ENCODE measurements around the gene PRKAG3.
"Not testable (repeated sequence)": the region's sequence is repeated elsewhere in the genome, so short reads cannot be mapped to it uniquely, and the experiment has no call there.

The PRKAG3 gene

DNA sequence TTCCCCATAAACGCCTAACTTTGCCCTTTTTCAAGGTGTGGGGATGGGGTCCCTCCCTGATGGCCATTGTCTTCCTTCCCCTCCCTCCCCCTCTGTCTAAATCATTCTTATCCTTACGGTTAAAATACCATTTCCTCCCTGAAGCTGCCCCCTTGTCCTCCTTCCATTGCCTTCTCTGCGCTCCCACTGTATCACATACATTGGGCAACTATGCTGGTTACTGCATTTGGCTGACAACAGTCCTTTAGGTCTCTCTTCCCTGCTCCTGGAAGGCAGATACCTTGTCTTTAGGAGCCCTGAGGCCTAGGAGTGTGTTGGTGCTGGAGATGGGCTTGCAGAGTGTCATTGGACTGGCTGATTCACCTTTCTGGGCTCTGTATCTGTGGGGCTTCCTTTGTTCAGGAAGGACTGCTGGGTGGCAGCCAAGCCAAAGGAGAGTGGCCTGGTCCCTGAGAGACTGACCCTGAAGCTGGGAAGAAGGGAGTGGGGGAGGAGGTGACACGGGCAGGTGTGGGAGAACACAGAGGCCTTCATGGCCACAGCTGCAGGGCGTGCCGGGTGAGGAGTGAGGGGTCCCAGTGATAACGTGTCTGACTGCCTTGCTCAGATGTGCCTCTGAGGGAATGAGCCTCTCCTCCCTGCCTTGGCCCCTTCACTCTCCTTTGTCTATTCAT is 30.2 kb upstream of the PRKAG3 start:
- DNase-seq: no peak

GRCh38 chr2:218860950-218861381 is 29.4 kb upstream of the PRKAG3 start:
- DNase-seq: no peak

DNA sequence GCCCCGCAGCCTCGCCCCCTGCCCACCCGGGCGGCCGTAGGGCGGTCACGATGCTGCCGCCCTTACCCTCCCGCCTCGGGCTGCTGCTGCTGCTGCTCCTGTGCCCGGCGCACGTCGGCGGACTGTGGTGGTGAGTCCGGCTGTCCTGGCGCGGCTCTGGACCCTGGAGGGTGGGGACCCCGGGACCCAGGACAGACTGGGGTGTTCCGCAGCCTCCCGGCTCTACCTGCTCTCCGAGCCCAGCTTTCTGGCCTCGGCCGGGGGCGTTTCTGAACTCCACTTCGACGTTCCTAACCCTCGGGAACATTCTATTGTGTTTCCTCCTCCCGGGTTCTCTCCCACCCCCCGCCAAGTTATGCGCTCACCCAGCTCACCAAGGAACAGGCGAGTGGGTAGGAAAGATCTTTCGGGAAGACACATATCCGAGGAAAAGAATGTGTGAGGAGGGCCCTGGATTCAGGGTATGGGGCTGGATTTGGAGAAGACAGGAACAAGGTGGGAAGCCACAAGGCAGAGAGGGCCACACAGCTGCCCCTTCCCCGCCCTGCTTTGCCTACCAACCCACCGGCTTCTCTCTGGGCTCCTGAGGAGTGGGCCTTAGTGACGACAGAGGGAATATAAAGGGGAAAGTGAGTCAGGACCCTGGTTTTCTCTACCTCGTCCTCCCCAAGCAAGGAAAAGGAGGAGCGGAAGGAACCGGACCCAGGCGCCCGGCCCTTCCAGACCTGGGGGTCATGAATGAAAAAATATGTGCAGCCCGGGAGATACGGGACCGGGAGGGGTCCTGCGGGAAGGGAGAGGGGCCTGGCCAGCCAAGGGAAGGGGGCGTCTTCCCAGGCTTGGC is 28.6 kb upstream of the PRKAG3 start:
- no peak for DNase-seq

DNA sequence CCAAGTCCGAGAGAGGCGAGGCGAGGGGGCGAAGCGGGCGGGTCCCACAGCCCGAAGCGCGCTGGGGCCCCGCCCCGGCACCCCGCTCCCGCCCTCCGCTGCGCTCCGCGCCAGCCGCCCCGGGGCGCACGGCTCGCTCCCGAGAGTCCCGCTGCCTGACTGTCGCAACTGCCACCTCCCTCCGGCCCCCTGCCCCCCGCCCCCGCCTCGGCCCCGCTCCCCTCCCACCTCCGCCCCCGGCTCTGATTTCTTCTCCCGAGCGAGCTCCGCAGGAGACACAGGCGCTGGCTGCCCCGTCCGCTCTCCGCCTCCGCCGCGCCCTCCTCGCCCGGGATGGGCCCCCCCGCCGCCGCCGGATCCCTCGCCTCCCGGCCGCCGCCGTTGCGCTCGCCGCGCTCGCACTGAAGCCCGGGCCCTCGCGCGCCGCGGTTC is 28.0 kb upstream of the PRKAG3 start, which contains the start of gene WNT6:
Gene WNT6, plus strand, starts transcription at position 250 of the 432 bp plus-strand sequence. CDS start 233 bp downstream, outside the sequence.
- no peak for DNase-seq

- DNase-seq: no peak
Measured at GRCh38 chr2:218858671-218859555, 27.3 kb upstream of the PRKAG3 start.

DNA sequence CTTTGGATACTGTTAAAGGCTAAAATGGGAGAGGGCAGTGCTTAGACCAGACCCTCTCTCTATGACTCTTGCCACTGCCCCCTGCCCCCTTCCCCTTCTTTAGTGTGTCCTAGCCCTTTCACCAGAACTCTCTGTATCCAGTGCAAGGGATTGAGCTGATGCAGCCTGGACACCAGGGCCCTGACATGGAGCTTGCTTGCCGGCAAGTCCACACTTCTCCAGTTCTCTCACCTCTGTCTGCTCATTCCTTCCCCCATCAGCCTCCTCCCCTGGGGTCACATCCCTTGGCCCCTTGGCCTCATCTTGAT is 26.5 kb upstream of the PRKAG3 start:
- DNase-seq: no peak

- DNase-seq: no peak
Measured at GRCh38 chr2:218857371-218858137, 26.0 kb upstream of the PRKAG3 start.

GRCh38 chr2:218856896-218857243 is 25.3 kb upstream of the PRKAG3 start:
- no peak for DNase-seq

DNA sequence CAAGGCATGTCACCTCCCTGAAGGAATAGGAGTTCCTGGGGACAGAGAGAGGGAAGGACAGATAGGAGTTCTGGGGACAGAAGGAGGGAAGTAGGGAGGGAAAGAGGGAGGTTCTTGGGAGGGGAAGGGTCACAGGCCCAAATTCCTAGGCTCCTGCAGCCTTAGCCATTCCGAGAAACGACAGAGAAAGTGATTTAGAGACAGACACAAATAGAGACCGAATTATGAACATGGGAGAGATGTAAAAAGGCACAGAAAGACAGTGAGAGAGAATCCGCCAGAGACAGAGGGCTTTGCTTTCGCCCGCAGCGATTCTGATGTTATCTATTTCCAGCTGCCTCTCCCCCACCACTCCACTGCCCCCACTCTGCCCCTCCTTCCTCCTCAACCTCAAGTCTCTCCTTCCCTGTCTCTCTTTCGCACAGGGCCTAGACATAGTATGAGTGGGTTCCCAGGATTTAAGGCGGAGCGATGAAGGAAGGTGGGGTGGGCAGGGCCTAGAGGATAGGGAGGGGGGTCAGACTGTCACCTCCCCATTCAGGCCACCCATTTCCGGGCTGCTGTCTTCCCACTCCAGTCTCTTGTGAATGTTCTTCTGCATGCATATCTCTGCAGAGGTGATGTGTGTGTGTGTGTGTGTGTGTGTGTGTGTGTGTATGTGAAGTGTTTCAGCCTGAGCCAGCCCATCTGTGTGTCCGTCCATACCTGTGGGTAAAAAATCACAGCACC is 24.7 kb upstream of the PRKAG3 start:
- no peak for DNase-seq

- DNase-seq: no peak
Measured at GRCh38 chr2:218855305-218856166, 23.9 kb upstream of the PRKAG3 start.

DNA sequence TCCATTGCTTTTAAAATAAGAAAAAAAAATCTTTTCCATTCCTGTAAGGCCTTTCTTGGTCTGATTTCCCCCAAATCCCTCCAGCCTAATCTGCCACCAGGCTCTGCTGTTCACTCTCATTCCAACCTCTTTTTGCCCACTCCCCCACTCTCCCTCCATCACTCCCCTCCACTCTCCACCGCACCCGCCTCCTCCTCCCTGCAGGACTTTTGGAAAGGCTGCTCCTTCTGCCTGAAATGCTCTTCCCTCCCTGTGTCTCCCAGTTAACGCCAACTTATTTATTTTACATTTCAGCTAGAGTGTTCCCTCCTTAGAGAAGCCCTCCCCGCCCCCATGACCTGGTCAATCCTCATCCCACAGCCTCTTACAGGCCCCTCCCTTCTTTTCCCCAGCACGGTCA is 23.3 kb upstream of the PRKAG3 start:
- no peak for DNase-seq

GRCh38 chr2:218853766-218854165 is 22.2 kb upstream of the PRKAG3 start:
- DNase-seq: no peak

DNA sequence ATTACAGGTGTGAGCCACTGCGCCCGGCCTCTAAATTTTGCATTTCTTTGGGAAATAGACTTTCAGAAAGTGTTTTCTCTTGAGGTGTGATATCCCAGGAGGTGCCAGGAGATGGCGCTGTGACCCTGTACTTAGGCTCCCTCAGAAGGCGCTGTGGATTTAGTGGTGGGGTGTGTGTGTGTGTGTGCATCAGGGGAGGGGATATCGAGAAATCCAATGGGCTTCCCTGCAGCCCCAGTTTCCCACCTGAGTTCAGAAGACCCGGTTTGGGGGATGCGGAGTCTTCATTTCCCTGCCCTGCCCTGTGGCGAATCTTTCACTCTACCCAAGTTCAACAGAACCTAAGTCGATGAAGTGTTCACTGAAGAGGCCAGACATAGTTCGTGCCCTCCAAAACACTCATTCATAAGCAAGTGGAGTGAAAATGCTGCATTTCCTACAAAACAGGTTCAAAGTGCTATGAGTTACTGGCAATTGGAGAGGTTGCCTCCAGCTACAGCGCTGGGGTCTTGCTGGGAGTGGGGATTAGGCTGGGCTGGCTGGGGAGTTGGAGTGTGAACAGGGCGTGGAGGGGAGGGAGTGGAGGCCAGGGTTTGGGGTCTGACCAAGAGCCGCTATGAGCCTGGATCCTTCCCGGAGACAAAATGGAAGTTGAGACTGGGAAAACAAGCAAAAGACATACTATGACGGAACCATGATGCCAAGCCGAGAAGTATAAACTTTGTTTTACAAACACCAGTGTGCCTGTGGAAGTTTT is 21.5 kb upstream of the PRKAG3 start:
- DNase-seq: no peak

DNA sequence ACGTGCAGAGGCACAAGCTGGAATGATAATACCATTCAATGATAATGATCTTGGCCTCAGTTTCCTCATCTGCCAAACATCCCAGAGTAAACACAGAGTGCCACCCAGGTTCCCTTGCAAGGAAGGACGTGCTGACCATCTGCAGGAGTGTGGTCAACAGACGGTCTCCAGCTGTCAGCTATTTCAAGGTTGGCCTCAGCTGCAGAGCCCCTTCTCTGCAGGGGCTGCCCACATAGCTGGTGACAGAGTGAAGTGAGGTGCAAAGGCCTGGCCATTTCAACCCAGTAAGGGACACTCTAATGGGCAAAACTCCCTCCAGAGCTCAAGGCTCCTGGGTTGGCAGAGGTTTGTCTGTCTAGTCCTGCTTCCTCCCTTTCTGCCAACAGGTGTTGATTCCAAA is 19.7 kb upstream of the PRKAG3 start:
- no peak for DNase-seq

DNA sequence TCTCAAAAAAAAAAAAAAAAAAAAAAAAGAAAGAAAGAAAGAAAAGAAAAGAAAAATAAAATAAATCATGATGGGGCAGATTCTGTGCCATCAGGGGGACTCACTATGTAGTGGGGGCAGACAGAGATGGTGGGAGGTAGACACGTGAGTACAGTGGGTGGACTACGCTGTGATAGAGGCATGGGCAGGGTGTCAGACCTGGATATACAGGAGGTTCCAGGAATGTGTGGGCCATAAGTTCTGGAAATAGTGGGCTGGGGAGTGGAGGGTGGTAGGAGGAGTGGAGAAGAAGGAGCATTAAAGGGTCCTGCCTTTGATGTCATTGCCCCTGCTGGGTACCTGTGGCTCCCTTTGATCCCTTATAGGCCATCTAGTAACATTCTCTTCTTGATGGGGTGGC is 19.2 kb upstream of the PRKAG3 start:
- DNase-seq: no peak

- no peak for DNase-seq
Measured at GRCh38 chr2:218849721-218850120, 18.1 kb upstream of the PRKAG3 start.

- DNase-seq: not testable (repeated sequence)
Measured at GRCh38 chr2:218846963-218847362, 15.4 kb upstream of the PRKAG3 start.

DNA sequence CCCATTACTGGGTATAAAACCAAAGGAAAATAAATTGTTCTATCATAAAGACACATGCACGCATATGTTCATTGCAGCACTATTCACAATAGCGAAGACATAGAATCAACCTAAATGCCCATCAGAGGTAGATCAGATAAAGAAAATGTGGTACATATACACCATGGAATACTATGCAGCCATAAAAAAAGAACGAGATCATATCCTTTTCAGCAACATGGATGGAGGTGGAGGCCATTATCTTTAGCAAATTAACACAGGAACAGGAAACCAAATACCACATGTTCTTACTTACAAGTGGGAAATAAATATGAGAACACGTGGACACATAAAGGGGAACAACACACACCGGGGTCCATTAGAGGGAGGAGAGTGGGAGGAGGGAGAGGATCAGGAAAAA is 12.7 kb upstream of the PRKAG3 start:
- not testable (repeated sequence) for DNase-seq

- no peak for DNase-seq
Measured at GRCh38 chr2:218839888-218840287, 8.3 kb upstream of the PRKAG3 start.

GRCh38 chr2:218839430-218839829 is 7.8 kb upstream of the PRKAG3 start:
- DNase-seq: no peak

All from T1000 (cell line).